NCI-H2081 treated with DMSO at 0.1 percent for 48 hours (cell line): ENCODE measurements around the gene MIB1.

Experiments used
- DNase-seq: peaks from one replicate; lab custom pipeline; 2025; lab: John Stamatoyannopoulos, UW

The MIB1 gene

DNA sequence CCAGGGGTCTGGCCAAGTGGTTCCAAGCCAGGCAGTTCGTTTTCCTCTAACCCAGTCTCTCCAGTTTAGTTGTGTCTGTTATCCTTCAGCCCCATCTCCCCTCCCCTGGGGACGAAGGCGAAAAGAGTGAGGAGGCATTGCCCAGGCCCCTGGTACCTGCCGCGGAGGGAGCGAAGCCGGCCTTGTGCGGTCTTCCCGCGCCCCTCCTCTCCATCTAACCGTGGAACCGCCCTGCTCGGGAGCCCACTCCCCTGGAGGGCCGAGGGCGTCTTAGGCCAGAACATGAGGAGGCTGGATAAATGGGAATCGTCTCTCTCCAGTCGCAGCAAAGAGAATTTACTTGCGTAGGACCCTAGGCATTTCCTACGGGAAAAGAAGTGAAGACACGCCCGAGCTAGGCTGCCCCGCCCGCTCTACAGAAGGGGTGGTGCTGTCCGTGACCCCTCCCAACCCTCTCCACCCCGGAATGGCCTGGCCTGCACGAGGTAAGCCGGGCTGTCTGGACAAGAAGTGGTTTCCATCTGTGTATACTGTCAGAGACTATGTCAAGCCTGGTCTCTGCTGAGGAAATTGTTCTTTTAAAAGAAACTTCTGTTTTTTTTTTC is 156.2 kb downstream of the MIB1 start:
- DNase-seq, result no peak

GRCh38 chr18:21897811-21898210 is 157.2 kb downstream of the MIB1 start:
- DNase-seq, result no peak

DNA sequence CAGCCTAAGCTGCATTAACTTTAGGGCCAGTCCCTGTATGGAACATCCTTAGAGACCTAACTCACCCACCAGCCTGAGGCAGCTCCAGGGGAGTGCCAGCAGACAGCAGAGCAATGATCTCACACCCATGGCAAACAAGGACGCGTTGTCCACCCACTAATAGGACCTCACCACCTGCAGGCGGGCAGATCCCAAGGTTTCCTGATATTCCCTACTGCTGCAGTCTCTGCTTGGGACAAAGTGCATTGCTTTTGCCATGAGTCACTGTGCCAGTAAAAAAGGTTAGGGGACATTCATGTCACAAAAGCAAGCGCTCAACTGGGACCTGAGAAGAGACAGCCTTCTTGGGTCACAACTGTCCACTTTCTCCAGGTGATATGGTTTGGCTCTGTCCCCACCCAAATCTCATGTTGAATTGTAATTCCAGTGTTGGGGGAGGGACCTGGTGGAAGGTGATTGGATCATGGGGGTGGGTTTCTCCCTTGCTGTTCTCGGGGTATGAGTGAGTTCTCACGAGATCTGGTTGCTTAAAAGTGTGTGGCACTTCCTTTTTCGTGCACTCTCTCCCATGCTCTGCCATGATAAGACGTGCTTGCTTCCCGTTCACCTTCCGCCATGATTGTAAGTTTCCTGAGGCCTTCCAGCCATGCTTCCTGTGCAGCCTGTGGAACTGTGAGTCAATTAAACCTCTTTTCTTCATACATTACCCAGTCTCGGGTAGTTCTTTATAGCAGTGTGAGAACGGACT is 160.2 kb downstream of the MIB1 start:
- no peak for DNase-seq

GRCh38 chr18:21901423-21901945 is 160.9 kb downstream of the MIB1 start:
- no peak for DNase-seq

DNA sequence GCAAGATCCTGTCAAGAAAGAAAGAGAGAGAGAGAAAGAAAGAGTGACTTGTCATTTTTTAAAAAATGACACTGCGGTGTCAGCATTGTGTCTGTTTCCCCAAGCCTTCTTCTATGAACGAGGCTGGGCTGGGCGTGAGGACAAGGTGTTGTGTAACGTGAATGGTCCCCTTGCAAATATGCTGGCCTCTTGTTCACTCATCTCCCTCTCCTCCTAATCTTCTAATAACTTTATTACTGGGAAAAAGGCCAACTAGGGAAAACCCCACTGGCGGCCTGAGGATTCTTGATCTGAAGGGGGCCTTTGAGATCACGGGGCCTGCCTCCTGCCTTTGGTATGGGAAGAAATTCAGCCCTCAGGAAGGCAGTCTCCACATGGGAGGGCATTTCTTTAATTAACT is 163.1 kb downstream of the MIB1 start:
- DNase-seq, result no peak

DNA sequence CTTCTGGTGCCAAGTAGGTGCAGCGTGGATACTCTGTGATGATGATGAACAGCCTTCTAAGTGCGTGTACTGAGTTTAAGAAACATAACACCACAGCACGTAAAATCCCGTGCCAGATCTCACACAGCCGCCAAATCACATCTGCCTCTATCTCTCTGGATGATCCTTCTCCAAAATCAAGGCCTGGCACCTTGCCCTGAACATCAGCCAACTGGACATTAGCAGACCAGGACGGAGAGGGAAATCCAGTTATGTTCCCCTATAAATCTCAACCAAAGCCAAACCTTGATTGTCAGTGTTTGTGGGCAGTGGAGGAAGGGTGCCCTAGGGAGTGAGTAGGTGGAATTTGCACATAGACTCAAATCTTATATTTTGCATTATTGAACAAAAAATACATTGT is 164.3 kb downstream of the MIB1 start:
- DNase-seq, result no peak

- no peak for DNase-seq
These were observed 166.9 kb downstream of the MIB1 start for GRCh38 chr18:21907451-21907850.

DNA sequence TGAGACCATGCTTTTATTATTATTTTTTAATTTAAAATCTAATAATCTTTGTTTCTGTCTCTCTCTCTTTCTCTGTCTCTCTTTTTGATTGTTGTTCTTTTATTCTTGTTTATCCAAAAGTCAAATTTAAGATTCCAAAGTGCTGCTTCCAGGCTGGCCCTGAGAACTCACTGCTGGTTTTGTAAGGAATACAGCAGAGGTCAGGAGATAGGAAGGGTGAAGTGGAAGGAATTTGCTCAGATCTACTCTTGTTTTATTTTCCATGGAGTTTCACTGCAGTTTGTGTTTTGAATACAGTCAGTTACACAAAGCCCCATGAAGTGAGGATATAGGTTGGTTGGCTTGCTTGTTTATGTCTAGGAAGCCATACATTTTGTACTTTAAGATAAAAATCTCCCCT is 168.1 kb downstream of the MIB1 start:
- no peak for DNase-seq

- no peak for DNase-seq
These were observed 170.3 kb downstream of the MIB1 start for GRCh38 chr18:21910906-21911305.

GRCh38 chr18:21911551-21911950 is 171.0 kb downstream of the MIB1 start:
- DNase-seq, result no peak

DNA sequence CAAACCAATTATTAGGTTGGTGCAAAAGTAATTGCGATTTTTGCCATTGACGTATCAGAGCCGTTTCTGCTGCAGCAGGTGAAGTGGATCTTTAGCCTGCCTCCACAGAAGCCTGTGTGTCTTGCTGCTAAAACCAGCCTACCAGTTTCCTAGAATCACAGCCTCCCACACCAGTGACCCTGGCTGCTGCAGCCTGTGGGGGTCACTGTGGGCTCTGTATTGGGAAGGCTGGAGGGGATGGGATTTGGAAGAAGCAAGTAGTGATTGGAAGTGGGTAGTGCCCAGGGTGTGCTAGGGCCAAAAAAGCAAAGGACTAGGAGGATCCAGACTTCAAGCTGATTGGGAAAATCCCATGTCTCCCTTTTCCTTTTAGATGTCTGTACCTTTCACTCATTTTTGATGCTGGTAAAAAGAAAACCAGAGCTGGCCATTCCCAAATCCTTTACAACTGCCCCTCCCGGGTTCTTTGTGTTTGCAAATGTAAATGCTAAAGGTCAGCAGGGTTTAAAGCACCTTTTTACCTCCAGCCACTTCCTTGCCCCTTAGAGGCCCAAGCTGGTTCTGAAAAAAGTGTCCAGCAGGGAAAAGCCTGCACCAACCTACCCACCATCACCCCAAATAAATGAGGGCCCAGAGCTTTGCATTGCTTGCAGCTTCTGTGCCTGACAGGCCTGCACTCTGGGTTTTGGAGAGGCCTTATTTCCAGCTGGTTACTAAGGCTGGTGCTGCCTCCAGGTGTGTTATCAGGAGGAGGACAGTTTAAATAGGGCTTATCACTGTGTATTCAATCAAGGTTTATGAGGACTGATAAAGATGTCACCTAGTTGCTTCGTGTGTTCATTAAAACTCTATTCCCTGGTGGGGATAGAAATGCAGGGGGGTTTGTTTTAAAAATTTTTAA is 172.0 kb downstream of the MIB1 start:
- DNase-seq, result no peak

- DNase-seq, result no peak
These were observed 174.2 kb downstream of the MIB1 start for GRCh38 chr18:21914739-21915319.

DNA sequence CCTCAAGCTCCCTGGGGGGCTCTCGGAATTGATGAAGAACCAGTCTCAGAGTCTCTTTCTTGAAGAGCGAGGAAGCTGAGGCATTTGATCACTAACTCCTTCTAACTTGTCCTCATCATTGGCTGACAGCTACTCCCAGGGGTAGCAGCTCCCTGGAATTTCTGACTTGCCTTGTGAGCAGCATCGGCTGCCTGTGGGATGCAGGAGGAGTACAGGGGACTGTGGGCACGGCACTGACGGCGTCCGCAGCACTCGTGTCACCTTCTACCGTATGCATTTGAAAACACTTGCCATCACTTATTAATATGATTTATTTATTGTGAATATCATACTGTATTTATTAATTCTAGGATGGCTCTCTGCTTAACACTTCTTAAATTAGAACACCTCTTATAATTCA is 175.0 kb downstream of the MIB1 start:
- no peak for DNase-seq

DNA sequence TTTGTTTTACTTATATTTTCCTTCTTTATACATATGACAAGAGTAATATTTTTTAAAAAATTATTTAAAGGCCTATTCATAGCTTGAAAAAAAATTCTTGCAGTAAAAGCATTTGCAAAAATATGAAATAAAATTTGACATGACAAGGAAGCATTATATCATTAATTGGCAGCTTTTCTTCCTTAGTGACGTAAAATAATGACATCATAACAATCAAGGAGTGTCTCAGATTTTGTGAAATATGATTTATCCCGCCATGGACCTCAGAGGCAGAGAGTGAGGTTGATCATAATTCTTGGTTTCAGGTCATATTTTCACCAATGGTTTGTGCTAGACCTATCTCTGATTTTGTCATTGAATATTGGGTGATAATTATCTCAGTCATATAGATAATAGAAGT is 176.0 kb downstream of the MIB1 start:
- no peak for DNase-seq

GRCh38 chr18:21918693-21919092 is 178.1 kb downstream of the MIB1 start:
- no peak for DNase-seq
